Measurements from ENCODE around the gene PHPT1.

DNA sequence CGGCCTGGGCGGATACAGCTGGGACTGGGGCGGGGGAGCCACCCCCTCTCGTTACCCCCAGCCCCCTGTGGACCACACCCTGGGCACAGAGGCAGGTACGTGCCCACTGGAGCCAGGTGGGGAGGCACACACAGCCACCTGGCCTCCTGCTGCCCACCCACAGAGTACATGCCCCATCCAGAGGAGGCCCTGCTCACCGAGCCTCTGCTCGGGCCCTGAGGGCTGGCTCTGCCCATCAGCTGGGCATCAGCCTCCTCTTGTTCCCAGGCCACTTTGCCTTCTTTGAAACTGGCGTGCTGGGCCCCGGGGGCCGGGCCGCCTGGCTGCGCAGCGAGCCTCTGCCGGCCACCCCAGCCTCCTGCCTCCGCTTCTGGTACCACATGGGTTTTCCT is 9.2 kb downstream of the PHPT1 start:
- TF ChIP-seq GATA2 (IDR thresholded peaks at IDR 0.05; ENCODE audit: low read depth, low read length) (no peak), GATA3 (IDR thresholded peaks at IDR 0.05; ENCODE audit: low read depth, low read length) (no peak)

All from SH-SY5Y (cell line).